OCI-LY7 (cell line): ENCODE results near the gene KRTCAP2.

ENCODE experiments used
- CTCF ChIP-seq: fragments of 200-600 bp; sonication (generic); conservative IDR thresholded peaks from 2 replicates; pipeline ENCODE4 v1.5.1; 2014; ENCODE audit warnings: mild to moderate bottlenecking, antibody characterized with exemption, low read length, moderate library complexity, mixed read lengths
- EZH2phosphoT487 ChIP-seq: fragments of 200-600 bp; sonication (generic); IDR thresholded peaks from 2 replicates; pipeline ENCODE4 v1.6.1; 2018; ENCODE audit warnings: low read depth, borderline replicate concordance, mild to moderate bottlenecking, mixed run types, antibody characterized with exemption, low read length, moderate library complexity, mixed read lengths

GRCh38 chr1:155139895-155140629, 33.0 kb downstream of the KRTCAP2 start, which contains the start of gene DPM3:
- no peak for TF ChIP-seq CTCF
- no peak for TF ChIP-seq EZH2phosphoT487
